Endothelial cell of umbilical vein (primary cell): Measurements from ENCODE around the gene ZFP62.

ENCODE experiments used
- CTCF ChIP-seq, 2 donors: IDR thresholded peaks; 1 replicate in 1 of 2; 2 replicates in 1 of 2; pipeline ENCODE4 v1.5.1; 2011; ENCODE audit warnings: low read length in 2 of 2, mild to moderate bottlenecking in 2 of 2, moderate library complexity in 2 of 2, control low read depth in 1 of 2, inconsistent platforms in 1 of 2, low read depth in 1 of 2; ENCODE audit not compliant: insufficient read depth in 1 of 2; ENCODE audit errors: extremely low read depth in 1 of 2
- JUN ChIP-seq: IDR thresholded peaks from 2 replicates; pipeline ENCODE4 v1.6.1; 2011; ENCODE audit warnings: borderline replicate concordance, low read depth; ENCODE audit not compliant: insufficient read length, insufficient read depth
- MAX ChIP-seq: IDR thresholded peaks from 2 replicates; pipeline ENCODE4 v1.6.1; 2011; ENCODE audit not compliant: insufficient read depth, insufficient read length
- MYC ChIP-seq: IDR thresholded peaks from one replicate; pipeline ENCODE4 v1.6.1; 2011; ENCODE audit warnings: mild to moderate bottlenecking, low read depth, low read length
- POLR2A ChIP-seq: IDR thresholded peaks from 2 replicates; pipeline ENCODE4 v1.6.1; 2012; ENCODE audit warnings: low read depth, mild to moderate bottlenecking, control low read depth, low read length
- POLR2AphosphoS5 ChIP-seq: IDR thresholded peaks from 2 replicates; pipeline ENCODE4 v1.6.1; 2012; ENCODE audit warnings: low read depth, mild to moderate bottlenecking, control low read depth, low read length, moderate library complexity; ENCODE audit not compliant: insufficient read depth

- no peak for TF ChIP-seq CTCF (IDR thresholded peaks at IDR 0.05; ENCODE audit: extremely low read depth in 1 of 2, insufficient read depth in 1 of 2, low read depth in 1 of 2, low read length in 2 of 2)
- TF ChIP-seq POLR2A, result no peak
- TF ChIP-seq JUN, result no peak
- TF ChIP-seq POLR2AphosphoS5, result no peak
- TF ChIP-seq MAX, result no peak
- TF ChIP-seq MYC, result no peak
Measured at GRCh38 chr5:180801596-180802324, 59.3 kb downstream of the ZFP62 start.
